ENCODE measurements around the gene SC5D.

GRCh38 chr11:121321614-121322243, 29.2 kb downstream of the SC5D start:
- TF ChIP-seq REST (IDR thresholded peaks at IDR 0.05; ENCODE audit: insufficient read depth in 1 of 2, low read depth in 2 of 2, low read length in 2 of 2) (no peak), TAF1 (IDR thresholded peaks at IDR 0.05; ENCODE audit: borderline replicate concordance, insufficient read depth, low read length) (no peak)
